ENCODE data around the gene WASL.

DNA sequence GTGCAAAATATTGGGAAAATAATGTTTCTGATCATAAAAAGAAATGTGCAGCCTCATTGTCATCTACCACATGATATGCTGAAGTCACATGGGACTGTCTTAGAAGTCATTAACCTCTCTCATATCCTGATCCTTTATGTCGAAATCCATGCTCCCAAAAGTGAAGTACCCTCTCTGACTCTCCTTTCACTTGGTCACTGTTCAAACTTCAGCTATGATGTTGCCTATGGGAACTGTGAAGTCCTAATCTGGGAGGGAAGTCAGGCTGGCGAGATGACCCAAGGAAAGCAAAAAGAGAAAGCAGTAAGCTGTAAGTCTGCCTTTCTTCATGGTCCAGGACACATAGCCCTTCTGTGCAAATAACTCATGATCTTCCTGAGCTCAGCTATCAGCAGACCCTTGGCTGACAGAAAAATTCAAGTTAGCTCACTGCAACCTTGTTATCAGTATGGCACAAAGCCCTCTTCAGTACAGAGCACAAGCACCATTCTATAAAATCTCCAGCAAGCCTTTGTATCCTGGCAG, 29.5 kb downstream of the WASL start:
- TF ChIP-seq CTCF (IDR thresholded peaks at IDR 0.05) (no peak), POLR2A (IDR thresholded peaks at IDR 0.05) (no peak), POLR2AphosphoS5 (IDR thresholded peaks at IDR 0.05) (no peak), EP300 (IDR thresholded peaks at IDR 0.05) (no peak)
